Activated CD8-positive, alpha-beta T cell treated with anti-CD3 and anti-CD28 coated beads for 36 hours (primary cell): Measurements from ENCODE around the gene CTBP2. TPM values are rescaled to one million over a fixed set of nuclear protein-coding genes. Genes with fewer than 3 reads are reported as not detected.

Source experiments
- ATAC-seq: fragments of 200-7000 bp; cut with Tn5 transposase; one replicate; pipeline ENCODE4 v1.10.0; 2021; ENCODE audit warnings: mild to moderate bottlenecking, moderate library complexity
- CTCF ChIA-PET: fragments of 350-600 bp; sonication (Branson Sonifier 250); formaldehyde crosslinking; loops from one replicate; lab custom pipeline; 2021; ENCODE audit warnings: antibody characterized with exemption; lab: Charles Lee
- POLR2A ChIA-PET: fragments of 350-600 bp; sonication (Branson Sonifier 250); formaldehyde crosslinking; loops from one replicate; lab custom pipeline; 2021; ENCODE audit warnings: antibody characterized with exemption; lab: Charles Lee
- DNase-seq: peaks from one replicate; pipeline ENCODE4 v3.0.0-alpha.2; 2020
- H3K27ac Mint-ChIP-seq: one replicate; pipeline ENCODE4 v1.8.0; 2021; ENCODE audit warnings: mild to moderate bottlenecking, mixed read lengths
- H3K27me3 Mint-ChIP-seq: one replicate; pipeline ENCODE4 v1.8.0; 2021; ENCODE audit warnings: mixed read lengths
- H3K36me3 Mint-ChIP-seq: one replicate; pipeline ENCODE4 v1.8.0; 2021; ENCODE audit warnings: low read depth, mixed read lengths
- H3K4me1 Mint-ChIP-seq: one replicate; pipeline ENCODE4 v1.8.0; 2021; ENCODE audit warnings: low read depth, mixed read lengths
- H3K4me3 Mint-ChIP-seq: one replicate; pipeline ENCODE4 v1.8.0; 2021; ENCODE audit warnings: mild to moderate bottlenecking, moderate library complexity, mixed read lengths
- H3K9me3 Mint-ChIP-seq: one replicate; pipeline ENCODE4 v1.8.0; 2021; ENCODE audit warnings: mixed read lengths
- CTCF ChIP-seq: fragments of 200-600 bp; IDR thresholded peaks from one replicate; pipeline ENCODE4 v1.8.0; 2022; ENCODE audit warnings: antibody characterized with exemption, mild to moderate bottlenecking
- intact Hi-C: fragments of 100-400 bp; cut with micrococcal nuclease; formaldehyde crosslinking; loops from one replicate; pipeline ENCODE4 v1.10.0; 2022
- total RNA-seq, 2 experiments: library from RNA; stranded (reverse); gene quantifications; one replicate each; pipeline ENCODE4 v1.2.3, GENCODE V29; 2021

CTBP2 gene
- under 1 TPM; 0.60 to 0.88 TPM for total RNA-seq

- no peak for DNase-seq
- Mint-ChIP-seq H3K27me3 (peaks cover 32% of the 10 kb centered on the region), H3K4me1 (peaks cover 4% of the 10 kb centered on the region), H3K27ac (no peak within 1 kb of the TSS), H3K9me3 (no peaks in the 10 kb centered on the region), H3K4me3 (peak within 1 kb of the TSS; percentile 56), H3K36me3 (no peaks in the 10 kb centered on the region)
- POLR2A ChIA-PET: no interaction called here
- CTCF ChIA-PET: no interaction called here
- intact Hi-C loops: no loop called here
- ATAC-seq: no peak
- TF ChIP-seq CTCF: no peak
These were observed at the start of gene CTBP2 for GRCh38 chr10:125159932-125160855. Gene CTBP2, minus strand, starts transcription at chr10:125160563.

GRCh38 chr10:125209591-125210355 is 49.4 kb upstream of the CTBP2 start:
- no peak overlapping the region for H3K27ac Mint-ChIP-seq
- H3K4me3 Mint-ChIP-seq: no peak overlapping the region
- H3K36me3 Mint-ChIP-seq: no peaks in the 10 kb centered on the region
- CTCF ChIA-PET: no interaction called here
- intact Hi-C loops: no loop called here
- peaks cover 2% of the 10 kb centered on the region for H3K27me3 Mint-ChIP-seq
- DNase-seq (no peak), ATAC-seq (no peak)
- TF ChIP-seq CTCF: no peak
- no peaks in the 10 kb centered on the region for H3K9me3 Mint-ChIP-seq
- POLR2A ChIA-PET: no interaction called here
- H3K4me1 Mint-ChIP-seq: no peaks in the 10 kb centered on the region

GRCh38 chr10:125208854-125209565 is 48.6 kb upstream of the CTBP2 start:
- Mint-ChIP-seq H3K4me3 (no peak overlapping the region), H3K27ac (no peak overlapping the region), H3K9me3 (no peaks in the 10 kb centered on the region), H3K36me3 (no peaks in the 10 kb centered on the region), H3K4me1 (no peaks in the 10 kb centered on the region), H3K27me3 (peaks cover 2% of the 10 kb centered on the region)
- no peak for ATAC-seq
- ChIA-PET CTCF (no interaction called here), POLR2A (no interaction called here)
- TF ChIP-seq CTCF: no peak
- intact Hi-C loops: no loop called here
- no peak for DNase-seq

GRCh38 chr10:125206623-125207022 is 46.3 kb upstream of the CTBP2 start:
- intact Hi-C loops: no loop called here
- TF ChIP-seq CTCF: no peak
- Mint-ChIP-seq H3K9me3 (no peaks in the 10 kb centered on the region), H3K36me3 (no peaks in the 10 kb centered on the region), H3K4me3 (no peak overlapping the region), H3K27me3 (peaks cover 2% of the 10 kb centered on the region), H3K27ac (no peak overlapping the region), H3K4me1 (no peaks in the 10 kb centered on the region)
- POLR2A ChIA-PET: no interaction called here
- CTCF ChIA-PET: no interaction called here
- ATAC-seq (no peak), DNase-seq (no peak)
